Bronchial epithelial cell (primary cell): Measurements from ENCODE around the gene TUBB2A. TPM values are rescaled to one million over a fixed set of nuclear protein-coding genes. Genes with fewer than 3 reads are reported as not detected.

Source experiments
- DNase-seq: peaks from one replicate; pipeline ENCODE4 v3.0.0-alpha.2; 2010; ENCODE audit warnings: low read depth
- FAIRE-seq: peaks from 2 replicates; lab custom pipeline; 2011; peaks lifted over from hg19 to GRCh38; lab: Jason Lieb, UNC
- H3K27me3 ChIP-seq: 2 replicates; pipeline ENCODE4 v1.5.1; 2011; ENCODE audit warnings: low read length; ENCODE audit not compliant: control insufficient read depth, insufficient read depth
- H3K36me3 ChIP-seq: 2 replicates; pipeline ENCODE4 v1.5.1; 2011; ENCODE audit warnings: low read length; ENCODE audit not compliant: control insufficient read depth, insufficient read depth
- H3K4me3 ChIP-seq: 2 replicates; pipeline ENCODE4 v1.5.1; 2011; ENCODE audit warnings: mild to moderate bottlenecking, low read depth, low read length, control low read depth
- total RNA-seq: library from RNA; depleted of rRNA; stranded (reverse); fragments of >200 nt; gene quantifications from 2 replicates; pipeline ENCODE4 v1.2.1, GENCODE V29; 2014
- TF ChIP-seq, protein P1 (sequence below): IDR thresholded peaks from 2 replicates; pipeline ENCODE4 v1.5.1; 2011; ENCODE audit warnings: mild to moderate bottlenecking, moderate library complexity, low read length, control low read depth, inconsistent platforms; ENCODE audit not compliant: insufficient read depth, severe bottlenecking

Gene TUBB2A
- 25.3 and 106 TPM in 2 replicates for total RNA-seq

- Histone ChIP-seq H3K4me3 (peak within 1 kb of the TSS; percentile 59), H3K27me3 (no peaks in the 10 kb centered on the region), H3K36me3 (peaks cover 3% of the 10 kb centered on the region)
- peak; percentile 37 for DNase-seq
- FAIRE-seq: no peak
- TF ChIP-seq, protein P1, sequence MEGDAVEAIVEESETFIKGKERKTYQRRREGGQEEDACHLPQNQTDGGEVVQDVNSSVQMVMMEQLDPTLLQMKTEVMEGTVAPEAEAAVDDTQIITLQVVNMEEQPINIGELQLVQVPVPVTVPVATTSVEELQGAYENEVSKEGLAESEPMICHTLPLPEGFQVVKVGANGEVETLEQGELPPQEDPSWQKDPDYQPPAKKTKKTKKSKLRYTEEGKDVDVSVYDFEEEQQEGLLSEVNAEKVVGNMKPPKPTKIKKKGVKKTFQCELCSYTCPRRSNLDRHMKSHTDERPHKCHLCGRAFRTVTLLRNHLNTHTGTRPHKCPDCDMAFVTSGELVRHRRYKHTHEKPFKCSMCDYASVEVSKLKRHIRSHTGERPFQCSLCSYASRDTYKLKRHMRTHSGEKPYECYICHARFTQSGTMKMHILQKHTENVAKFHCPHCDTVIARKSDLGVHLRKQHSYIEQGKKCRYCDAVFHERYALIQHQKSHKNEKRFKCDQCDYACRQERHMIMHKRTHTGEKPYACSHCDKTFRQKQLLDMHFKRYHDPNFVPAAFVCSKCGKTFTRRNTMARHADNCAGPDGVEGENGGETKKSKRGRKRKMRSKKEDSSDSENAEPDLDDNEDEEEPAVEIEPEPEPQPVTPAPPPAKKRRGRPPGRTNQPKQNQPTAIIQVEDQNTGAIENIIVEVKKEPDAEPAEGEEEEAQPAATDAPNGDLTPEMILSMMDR: peak; percentile 61
These were observed at the start of gene TUBB2A for GRCh38 chr6:3157131-3157933. TUBB2A (minus strand) TSS chr6:3157544; CDS start chr6:3157463, 81 bp downstream.

DNA sequence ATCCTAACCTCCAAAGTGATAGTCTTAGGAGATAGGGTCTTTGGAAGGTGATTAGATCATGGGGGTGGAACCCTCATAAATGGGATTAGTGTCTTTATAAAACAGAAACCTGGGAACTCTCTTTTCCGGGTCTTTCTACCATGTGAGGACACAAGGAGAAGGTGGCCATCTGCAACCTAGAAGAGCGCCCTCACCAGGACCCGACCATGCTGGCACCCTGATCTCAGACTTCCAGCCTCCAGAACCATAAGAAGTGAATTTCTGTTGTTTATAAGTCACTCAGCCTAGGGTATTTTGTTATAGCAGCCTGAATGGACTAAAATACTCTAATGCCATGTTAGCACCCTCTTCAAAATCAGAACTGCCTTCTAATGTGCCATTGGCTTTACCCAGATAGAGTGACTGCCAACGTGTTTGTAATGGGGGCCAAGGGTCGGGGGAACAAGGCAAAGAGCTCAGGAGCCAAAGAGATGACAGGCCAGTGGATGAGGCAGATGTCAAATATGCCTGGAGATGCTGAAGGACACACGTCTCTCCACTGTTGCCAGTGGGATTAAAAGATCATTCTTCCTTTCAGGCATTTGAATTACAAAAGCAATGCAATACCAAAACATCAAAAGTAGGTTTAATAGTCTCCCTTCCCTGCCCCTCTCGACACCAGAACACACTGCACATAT is 49.1 kb upstream of the TUBB2A start:
- Histone ChIP-seq H3K4me3 (no peak overlapping the region), H3K27me3 (no peaks in the 10 kb centered on the region), H3K36me3 (no peaks in the 10 kb centered on the region)
- FAIRE-seq (no peak), DNase-seq (no peak)
- TF ChIP-seq, protein P1: no peak

DNA sequence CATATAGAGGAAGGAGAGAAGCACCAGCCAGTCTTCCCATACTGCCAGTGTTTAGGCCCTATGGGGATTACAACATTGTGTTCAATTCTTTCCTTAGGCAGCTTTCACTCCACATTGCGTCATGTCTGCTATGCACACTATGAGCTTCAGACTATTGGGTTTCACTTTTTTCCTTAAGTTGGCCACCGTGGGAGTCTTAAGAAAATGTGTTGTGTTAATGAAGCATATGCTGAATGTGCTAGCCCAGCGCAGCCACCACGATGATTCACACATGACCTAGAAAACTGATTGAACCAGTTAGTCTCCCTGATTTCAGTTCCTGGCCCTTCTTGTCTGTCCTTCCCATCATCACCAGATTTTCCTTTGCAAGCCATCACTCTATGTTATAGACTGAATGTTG is 48.6 kb upstream of the TUBB2A start:
- H3K27me3 ChIP-seq: no peaks in the 10 kb centered on the region
- no peaks in the 10 kb centered on the region for H3K36me3 ChIP-seq
- no peak overlapping the region for H3K4me3 ChIP-seq
- TF ChIP-seq, protein P1: no peak
- FAIRE-seq: no peak
- DNase-seq: peak; percentile 98

GRCh38 chr6:3204921-3205320 is 47.6 kb upstream of the TUBB2A start:
- FAIRE-seq (no peak), DNase-seq (no peak)
- no peak overlapping the region for H3K4me3 ChIP-seq
- no peaks in the 10 kb centered on the region for H3K36me3 ChIP-seq
- no peaks in the 10 kb centered on the region for H3K27me3 ChIP-seq
- TF ChIP-seq, protein P1: no peak

DNA sequence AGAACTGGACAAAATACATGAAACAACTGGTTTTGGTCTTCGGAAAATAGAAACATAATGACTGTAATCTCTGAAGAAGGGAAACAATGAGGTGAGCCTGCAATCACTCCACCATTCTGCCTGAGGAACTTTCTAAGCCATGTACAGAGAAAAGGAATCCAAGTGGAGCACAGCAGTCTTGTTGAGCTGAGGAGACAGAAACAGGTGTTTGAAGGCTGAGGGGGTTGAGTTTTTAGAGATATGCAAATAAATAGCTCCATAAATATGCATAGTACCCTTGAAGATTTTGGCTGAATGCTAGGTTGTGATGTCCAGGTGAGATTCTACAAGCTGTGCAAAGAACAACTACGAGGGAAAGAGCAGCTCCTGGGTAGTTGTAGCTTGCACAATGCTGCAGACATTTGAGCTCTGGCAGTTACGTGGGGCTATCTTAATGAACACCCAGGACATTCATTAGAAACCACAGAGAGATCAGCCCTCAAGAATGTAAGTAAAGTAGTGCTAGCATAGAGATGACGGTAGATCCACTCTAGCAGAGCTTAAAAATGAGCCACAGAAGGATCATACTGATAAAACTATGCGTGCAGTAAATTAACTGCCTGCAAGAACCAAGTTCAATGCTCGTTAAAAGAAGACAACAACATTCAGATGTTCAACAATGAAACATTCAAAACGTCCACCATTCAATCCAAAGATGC is 45.8 kb upstream of the TUBB2A start:
- H3K4me3 ChIP-seq: no peak overlapping the region
- DNase-seq (no peak), FAIRE-seq (no peak)
- H3K27me3 ChIP-seq: no peaks in the 10 kb centered on the region
- TF ChIP-seq, protein P1: no peak
- no peaks in the 10 kb centered on the region for H3K36me3 ChIP-seq
